WTC11 (cell line): Measurements from ENCODE around the gene METTL1. TPM values are rescaled to one million over a fixed set of nuclear protein-coding genes. Genes with fewer than 3 reads are reported as not detected.

ENCODE experiments used
- CBFB ChIP-seq: sonication (generic); formaldehyde crosslinking; IDR thresholded peaks from 2 replicates; pipeline ENCODE4 v1.8.1; 2022; ENCODE audit warnings: mild to moderate bottlenecking, low read depth, missing genetic modification reagents
- CREB1 ChIP-seq: sonication (generic); formaldehyde crosslinking; IDR thresholded peaks from 2 replicates; pipeline ENCODE4 v1.8.0; 2023; ENCODE audit warnings: mild to moderate bottlenecking, missing genetic modification reagents
- E2F5 ChIP-seq: sonication (generic); formaldehyde crosslinking; IDR thresholded peaks from 2 replicates; pipeline ENCODE4 v1.8.1; 2022; ENCODE audit warnings: mild to moderate bottlenecking, moderate library complexity, missing genetic modification reagents
- ESRRA ChIP-seq: sonication (generic); formaldehyde crosslinking; IDR thresholded peaks from 2 replicates; pipeline ENCODE4 v1.8.1; 2022; ENCODE audit warnings: mild to moderate bottlenecking, missing genetic modification reagents, borderline replicate concordance
- GTF2I ChIP-seq: fragments of 250-450 bp; sonication (Bioruptor Pico); conservative IDR thresholded peaks from 2 replicates; pipeline ENCODE4 v1.4.0; 2021; ENCODE audit warnings: mild to moderate bottlenecking
- OVOL2 ChIP-seq: fragments of 250-450 bp; sonication (Bioruptor Pico); IDR thresholded peaks from 2 replicates; pipeline ENCODE4 v1.9.0; 2021; ENCODE audit warnings: mild to moderate bottlenecking, borderline replicate concordance
- PRDM15 ChIP-seq: sonication (generic); formaldehyde crosslinking; IDR thresholded peaks from 2 replicates; pipeline ENCODE4 v1.8.0; 2022; ENCODE audit warnings: missing genetic modification reagents
- STAT6 ChIP-seq: sonication (generic); formaldehyde crosslinking; conservative IDR thresholded peaks from 2 replicates; pipeline ENCODE4 v1.8.1; 2023; ENCODE audit warnings: mild to moderate bottlenecking, low read depth, missing genetic modification reagents, moderate library complexity
- ZBTB21 ChIP-seq: sonication (generic); formaldehyde crosslinking; IDR thresholded peaks from 2 replicates; pipeline ENCODE4 v1.8.1; 2023; ENCODE audit warnings: mild to moderate bottlenecking, missing genetic modification reagents, borderline replicate concordance
- ZNF317 ChIP-seq: sonication (generic); formaldehyde crosslinking; IDR thresholded peaks from 2 replicates; pipeline ENCODE4 v1.8.1; 2023; ENCODE audit warnings: low read depth, mild to moderate bottlenecking, moderate library complexity, missing genetic modification reagents, borderline replicate concordance
- ZNF416 ChIP-seq: fragments of 250-450 bp; sonication (Bioruptor Pico); IDR thresholded peaks from 2 replicates; pipeline ENCODE4 v1.9.0; 2021; ENCODE audit warnings: mild to moderate bottlenecking, inconsistent platforms
- ZNF425 ChIP-seq: fragments of 250-450 bp; sonication (Bioruptor Pico); conservative IDR thresholded peaks from 2 replicates; pipeline ENCODE4 v1.9.0; 2021; ENCODE audit warnings: mild to moderate bottlenecking
- ZNF512 ChIP-seq: sonication (generic); formaldehyde crosslinking; IDR thresholded peaks from 2 replicates; pipeline ENCODE4 v1.8.1; 2022; ENCODE audit warnings: missing genetic modification reagents, borderline replicate concordance
- ZNF532 ChIP-seq: fragments of 250-450 bp; sonication (Bioruptor Pico); IDR thresholded peaks from 2 replicates; pipeline ENCODE4 v1.9.0; 2021; ENCODE audit warnings: mild to moderate bottlenecking, borderline replicate concordance
- total RNA-seq: library from RNA; stranded (reverse); gene quantifications from 3 replicates; pipeline ENCODE4 v1.2.3, GENCODE V29; 2021

The METTL1 gene
- total RNA-seq, 1 experiment from 2014 or later: 25.5 TPM

GRCh38 chr12:57763881-57764661 lies 7.8 kb downstream of the METTL1 start (continued):
- TF ChIP-seq STAT6 (CRISPR knock-in tag) (no peak), CREB1 (CRISPR knock-in tag) (no peak), E2F5 (CRISPR knock-in tag) (no peak), GTF2I (CRISPR knock-in tag) (no peak), ZNF512 (CRISPR knock-in tag) (no peak), ZNF532 (CRISPR knock-in tag) (no peak), ZNF425 (no peak), CBFB (CRISPR knock-in tag) (no peak), ESRRA (CRISPR knock-in tag) (no peak), ZNF317 (CRISPR knock-in tag) (no peak), PRDM15 (no peak), ZBTB21 (CRISPR knock-in tag) (no peak), OVOL2 (CRISPR knock-in tag) (no peak), ZNF416 (no peak)
